ES-I3 (cell line): ENCODE results near the gene KCNQ1.

Experiments
- H3K36me3 ChIP-seq: 2 replicates; pipeline ENCODE4 v1.6.1; 2013; ENCODE audit warnings: mild to moderate bottlenecking, low read length, control low read depth, moderate library complexity; ENCODE audit not compliant: insufficient read depth
- H3K4me1 ChIP-seq: 2 replicates; pipeline ENCODE4 v1.6.1; 2013; ENCODE audit warnings: mild to moderate bottlenecking, control low read depth, low read length; ENCODE audit not compliant: insufficient read depth
- H3K9ac ChIP-seq: 2 replicates; pipeline ENCODE4 v1.6.1; 2013; ENCODE audit warnings: low read depth, mild to moderate bottlenecking, low read length, moderate library complexity
- H3K9me3 ChIP-seq: 2 replicates; pipeline ENCODE4 v1.6.1; 2013; ENCODE audit warnings: mild to moderate bottlenecking, low read length, moderate library complexity; ENCODE audit not compliant: control insufficient read depth, insufficient read depth

The KCNQ1 gene

GRCh38 chr11:2883979-2884815 is 439.4 kb downstream of the KCNQ1 start:
- Histone ChIP-seq H3K36me3 (no peaks in the 10 kb centered on the region), H3K9me3 (no peaks in the 10 kb centered on the region), H3K9ac (peak overlapping the region; percentile 68; the same call in 1 of the 2 replicates), H3K4me1 (peaks cover 5% of the 10 kb centered on the region; the same call in 1 of the 2 replicates)

DNA sequence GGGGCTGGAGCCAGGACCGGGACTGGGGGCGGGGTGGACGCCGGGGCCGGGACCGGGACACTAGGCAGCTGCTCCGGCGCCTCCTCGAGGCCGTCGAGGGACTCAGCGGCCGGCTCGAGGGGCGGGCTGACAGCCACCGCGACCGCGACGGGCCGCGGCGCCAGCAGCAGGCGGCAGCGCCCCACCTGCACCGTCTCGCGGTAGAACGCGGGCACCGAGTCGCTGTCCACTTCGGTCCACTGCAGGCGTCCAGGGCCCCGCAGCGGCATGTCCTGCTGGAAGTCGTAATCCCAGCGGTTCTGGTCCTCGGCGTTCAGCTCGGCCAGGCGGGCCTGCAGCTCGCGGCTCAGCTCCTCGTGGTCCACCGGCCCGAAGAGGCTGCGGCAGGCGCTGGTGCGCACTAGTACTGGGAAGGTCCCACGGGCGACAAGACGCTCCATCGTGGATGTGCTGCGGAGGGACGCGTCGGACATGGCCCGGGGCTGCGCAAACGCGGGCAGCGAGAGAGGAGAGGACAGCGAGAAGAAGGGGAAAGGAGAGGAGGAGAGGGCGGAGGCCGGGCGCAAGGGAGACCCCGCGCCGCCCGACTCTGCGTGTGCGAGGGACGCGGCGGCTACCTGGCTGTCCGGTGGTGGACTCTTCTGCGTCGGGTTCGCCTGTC is 440.3 kb downstream of the KCNQ1 start:
- Histone ChIP-seq H3K4me1 (peaks cover 5% of the 10 kb centered on the region; the same call in 1 of the 2 replicates), H3K36me3 (no peaks in the 10 kb centered on the region), H3K9me3 (no peaks in the 10 kb centered on the region), H3K9ac (peak overlapping the region; percentile 68)

- Histone ChIP-seq H3K9me3 (no peaks in the 10 kb centered on the region), H3K4me1 (peaks cover 5% of the 10 kb centered on the region; the same call in 1 of the 2 replicates), H3K36me3 (no peaks in the 10 kb centered on the region), H3K9ac (peak within 1 kb of the TSS; percentile 68)
These were observed 440.9 kb downstream of the KCNQ1 start, which contains the start of gene CDKN1C for GRCh38 chr11:2885678-2886081. CDKN1C (minus strand) TSS chr11:2885775; CDS start chr11:2885456, 319 bp downstream.

GRCh38 chr11:2886191-2886894 is 441.5 kb downstream of the KCNQ1 start:
- Histone ChIP-seq H3K36me3 (no peaks in the 10 kb centered on the region), H3K9ac (peak overlapping the region; percentile 45; the same call in 1 of the 2 replicates), H3K9me3 (no peaks in the 10 kb centered on the region), H3K4me1 (peaks cover 12% of the 10 kb centered on the region)

DNA sequence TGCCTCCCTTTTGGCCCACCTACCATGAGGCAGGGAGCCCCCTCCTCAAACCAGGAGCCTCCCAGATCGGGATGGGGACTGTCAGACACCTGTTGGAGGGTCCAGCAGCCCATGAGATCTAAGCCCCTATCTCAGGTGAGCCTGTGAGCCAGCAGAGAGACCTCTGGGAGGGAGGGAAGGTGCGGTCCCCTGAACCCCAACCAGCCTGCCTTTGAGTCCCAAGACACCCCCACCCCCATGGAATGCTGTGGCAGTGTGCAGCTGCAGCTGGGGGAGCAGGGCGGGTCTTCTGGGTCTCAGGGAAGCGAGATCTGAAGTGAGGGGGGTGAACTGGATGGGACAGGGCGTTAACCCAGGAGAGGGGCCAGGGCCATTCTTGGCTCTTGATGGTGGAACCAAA is 442.1 kb downstream of the KCNQ1 start:
- H3K9ac ChIP-seq = no peak overlapping the region
- no peaks in the 10 kb centered on the region for H3K9me3 ChIP-seq
- no peaks in the 10 kb centered on the region for H3K36me3 ChIP-seq
- peaks cover 18% of the 10 kb centered on the region for H3K4me1 ChIP-seq

GRCh38 chr11:2887515-2888195 is 442.8 kb downstream of the KCNQ1 start:
- Histone ChIP-seq H3K9me3 (no peaks in the 10 kb centered on the region), H3K4me1 (peaks cover 18% of the 10 kb centered on the region), H3K36me3 (no peaks in the 10 kb centered on the region), H3K9ac (no peak overlapping the region)

DNA sequence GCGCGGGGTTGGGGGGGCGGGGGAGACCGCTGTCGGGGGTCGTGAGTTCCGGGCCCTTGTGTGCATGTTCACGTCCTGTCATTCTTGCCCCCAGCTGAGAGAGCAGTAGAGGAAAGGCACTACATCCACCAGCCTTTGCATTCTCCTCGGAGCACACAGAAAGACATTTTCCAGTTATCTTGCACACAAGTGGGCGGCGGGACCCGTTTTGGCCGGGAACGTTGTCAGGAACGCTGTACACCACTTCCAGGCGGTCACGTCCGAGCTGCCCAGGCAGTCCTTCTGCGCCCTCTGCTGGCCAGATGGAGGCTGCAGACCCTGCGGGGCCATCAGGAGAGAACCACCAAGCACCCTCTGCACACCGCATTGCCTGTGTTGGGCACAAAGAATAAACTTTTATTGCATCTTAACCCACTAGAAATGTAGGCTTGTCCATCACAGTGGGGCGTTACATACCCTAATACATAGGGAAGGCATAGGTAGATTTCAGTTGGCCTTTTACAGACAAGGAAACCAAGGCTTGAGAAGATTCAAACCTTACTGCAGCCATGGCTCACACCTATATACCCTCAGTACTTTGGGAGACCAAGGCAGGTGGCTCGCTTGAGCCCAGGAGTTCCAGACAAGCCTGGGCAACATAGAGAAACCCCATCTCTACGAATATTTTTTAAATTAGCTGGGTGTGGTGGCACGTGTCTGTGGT is 443.6 kb downstream of the KCNQ1 start:
- Histone ChIP-seq H3K4me1 (peaks cover 18% of the 10 kb centered on the region), H3K36me3 (no peaks in the 10 kb centered on the region), H3K9me3 (no peaks in the 10 kb centered on the region), H3K9ac (no peak overlapping the region)

GRCh38 chr11:2889362-2890273 is 444.8 kb downstream of the KCNQ1 start:
- Histone ChIP-seq H3K9ac (no peak overlapping the region), H3K36me3 (no peaks in the 10 kb centered on the region), H3K4me1 (peaks cover 18% of the 10 kb centered on the region), H3K9me3 (no peaks in the 10 kb centered on the region)

DNA sequence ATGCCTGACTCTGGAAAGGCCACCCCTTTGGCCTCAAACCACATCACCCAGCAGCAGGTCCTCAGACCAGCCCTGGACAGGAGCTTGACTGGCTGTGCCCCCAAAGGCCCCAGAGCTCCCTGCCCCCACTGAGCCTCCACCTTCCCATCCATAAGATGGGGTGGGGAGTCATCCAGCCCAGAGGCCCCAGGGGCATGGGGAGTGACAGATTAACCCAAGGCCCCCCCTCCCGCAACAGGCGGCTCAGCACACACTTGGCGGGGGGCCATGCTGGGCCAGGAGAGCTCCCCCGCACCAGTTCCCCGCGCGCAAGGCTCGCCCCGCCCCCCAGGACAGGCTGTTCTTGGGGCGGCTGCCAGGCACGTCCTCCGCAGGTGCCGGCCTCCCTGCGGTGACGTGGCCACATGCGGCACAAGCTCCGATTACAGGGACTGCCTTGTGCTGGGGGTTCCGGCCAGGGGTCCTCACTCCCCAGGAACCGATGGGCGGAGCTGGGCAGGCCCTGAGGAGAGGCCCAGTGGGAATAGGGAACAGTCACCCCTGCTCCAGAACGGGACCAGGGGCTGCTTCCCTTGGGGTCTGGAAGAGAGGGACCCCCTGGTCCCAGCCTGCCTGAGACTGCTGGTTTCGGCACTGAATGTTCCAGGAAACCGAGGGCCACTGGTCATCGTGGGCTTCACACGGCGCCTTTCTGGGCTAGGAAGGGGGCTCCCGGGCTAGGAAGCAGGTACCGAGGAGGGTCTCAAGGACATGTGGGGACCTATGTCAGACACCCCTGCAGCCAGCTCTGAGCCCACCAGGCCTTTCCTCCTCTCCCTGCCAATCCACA is 445.9 kb downstream of the KCNQ1 start:
- H3K9ac ChIP-seq = no peak overlapping the region
- H3K9me3 ChIP-seq = no peaks in the 10 kb centered on the region
- peaks cover 18% of the 10 kb centered on the region for H3K4me1 ChIP-seq
- no peaks in the 10 kb centered on the region for H3K36me3 ChIP-seq

- Histone ChIP-seq H3K4me1 (peaks cover 15% of the 10 kb centered on the region), H3K9me3 (no peaks in the 10 kb centered on the region), H3K9ac (no peak overlapping the region; the same call in 1 of the 2 replicates), H3K36me3 (no peaks in the 10 kb centered on the region)
These were observed 446.8 kb downstream of the KCNQ1 start for GRCh38 chr11:2891326-2892214.

GRCh38 chr11:2892215-2892966 is 447.6 kb downstream of the KCNQ1 start:
- no peaks in the 10 kb centered on the region for H3K36me3 ChIP-seq
- peak overlapping the region; percentile 49; the same call in 1 of the 2 replicates for H3K9ac ChIP-seq
- H3K9me3 ChIP-seq = no peaks in the 10 kb centered on the region
- H3K4me1 ChIP-seq = peaks cover 13% of the 10 kb centered on the region
